HFFc6 (cell line): ENCODE measurements around the gene PDE5A. TPM values are rescaled to one million over a fixed set of nuclear protein-coding genes. Genes with fewer than 3 reads are reported as not detected.

Experiments used
- DNase-seq: peaks from one replicate; pipeline ENCODE4 v3.0.0-alpha.2; 2018
- H3K27ac Mint-ChIP-seq: 2 replicates; pipeline ENCODE4 v1.8.0; 2020; ENCODE audit warnings: mild to moderate bottlenecking, mixed read lengths
- H3K27me3 Mint-ChIP-seq: 2 replicates; pipeline ENCODE4 v1.8.0; 2021; ENCODE audit warnings: mild to moderate bottlenecking, moderate library complexity, mixed read lengths; ENCODE audit not compliant: insufficient read depth
- H3K36me3 Mint-ChIP-seq: 2 replicates; pipeline ENCODE4 v1.8.0; 2021; ENCODE audit warnings: low read depth, mixed read lengths
- H3K4me1 Mint-ChIP-seq: 2 replicates; pipeline ENCODE4 v1.8.0; 2020; ENCODE audit warnings: low read depth, mixed read lengths
- H3K4me3 Mint-ChIP-seq: 2 replicates; pipeline ENCODE4 v1.8.0; 2020; ENCODE audit warnings: mild to moderate bottlenecking, moderate library complexity, mixed read lengths
- H3K9me3 Mint-ChIP-seq: 2 replicates; pipeline ENCODE4 v1.8.0; 2020; ENCODE audit warnings: mild to moderate bottlenecking, mixed read lengths
- total RNA-seq, 6 experiments: library from RNA; stranded (reverse); fragmentation: NEBNext Ultra II Directional; extraction: Animal tissue kit (Norgen Biotek cat#: 25700); gene quantifications; 2 replicates in 1 of 6; 3 replicates in 5 of 6; pipeline ENCODE4 v1.2.3, GENCODE V29; 2021
- TF ChIP-seq, protein P1 (sequence below): fragments of 200-600 bp; sonication (generic); IDR thresholded peaks from 2 replicates; pipeline ENCODE4 v1.5.0; 2021; ENCODE audit warnings: antibody characterized with exemption, mild to moderate bottlenecking

Gene PDE5A
- total RNA-seq, 6 experiments from 2014 or later, result 13.3 to 23.2 (median 18.6) TPM

DNA sequence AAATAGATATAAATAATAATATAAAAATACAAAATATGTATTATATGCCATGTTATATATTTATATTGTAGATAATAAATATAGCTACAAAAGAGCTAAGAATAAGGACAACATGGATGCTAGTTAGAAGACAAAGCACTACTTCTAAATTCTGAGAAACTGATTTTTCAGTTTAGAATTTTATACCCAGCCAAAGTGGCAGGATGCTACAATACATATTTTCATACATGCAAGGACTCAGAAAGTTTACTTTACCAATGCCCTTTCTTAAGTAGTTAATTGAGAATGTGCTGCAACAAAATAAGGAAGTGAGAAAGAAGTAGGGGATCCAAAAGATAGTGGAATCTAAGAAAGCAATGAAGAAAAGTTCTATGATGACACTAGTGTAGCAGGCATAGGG lies 64.5 kb downstream of the PDE5A start:
- Mint-ChIP-seq H3K9me3 (peaks cover 23% of the 10 kb centered on the region), H3K27me3 (no peaks in the 10 kb centered on the region), H3K36me3 (peaks cover 34% of the 10 kb centered on the region), H3K4me1 (no peaks in the 10 kb centered on the region), H3K4me3 (no peak overlapping the region), H3K27ac (no peak overlapping the region)
- DNase-seq, result no peak
- TF ChIP-seq, protein P1, sequence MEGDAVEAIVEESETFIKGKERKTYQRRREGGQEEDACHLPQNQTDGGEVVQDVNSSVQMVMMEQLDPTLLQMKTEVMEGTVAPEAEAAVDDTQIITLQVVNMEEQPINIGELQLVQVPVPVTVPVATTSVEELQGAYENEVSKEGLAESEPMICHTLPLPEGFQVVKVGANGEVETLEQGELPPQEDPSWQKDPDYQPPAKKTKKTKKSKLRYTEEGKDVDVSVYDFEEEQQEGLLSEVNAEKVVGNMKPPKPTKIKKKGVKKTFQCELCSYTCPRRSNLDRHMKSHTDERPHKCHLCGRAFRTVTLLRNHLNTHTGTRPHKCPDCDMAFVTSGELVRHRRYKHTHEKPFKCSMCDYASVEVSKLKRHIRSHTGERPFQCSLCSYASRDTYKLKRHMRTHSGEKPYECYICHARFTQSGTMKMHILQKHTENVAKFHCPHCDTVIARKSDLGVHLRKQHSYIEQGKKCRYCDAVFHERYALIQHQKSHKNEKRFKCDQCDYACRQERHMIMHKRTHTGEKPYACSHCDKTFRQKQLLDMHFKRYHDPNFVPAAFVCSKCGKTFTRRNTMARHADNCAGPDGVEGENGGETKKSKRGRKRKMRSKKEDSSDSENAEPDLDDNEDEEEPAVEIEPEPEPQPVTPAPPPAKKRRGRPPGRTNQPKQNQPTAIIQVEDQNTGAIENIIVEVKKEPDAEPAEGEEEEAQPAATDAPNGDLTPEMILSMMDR, result no peak

DNA sequence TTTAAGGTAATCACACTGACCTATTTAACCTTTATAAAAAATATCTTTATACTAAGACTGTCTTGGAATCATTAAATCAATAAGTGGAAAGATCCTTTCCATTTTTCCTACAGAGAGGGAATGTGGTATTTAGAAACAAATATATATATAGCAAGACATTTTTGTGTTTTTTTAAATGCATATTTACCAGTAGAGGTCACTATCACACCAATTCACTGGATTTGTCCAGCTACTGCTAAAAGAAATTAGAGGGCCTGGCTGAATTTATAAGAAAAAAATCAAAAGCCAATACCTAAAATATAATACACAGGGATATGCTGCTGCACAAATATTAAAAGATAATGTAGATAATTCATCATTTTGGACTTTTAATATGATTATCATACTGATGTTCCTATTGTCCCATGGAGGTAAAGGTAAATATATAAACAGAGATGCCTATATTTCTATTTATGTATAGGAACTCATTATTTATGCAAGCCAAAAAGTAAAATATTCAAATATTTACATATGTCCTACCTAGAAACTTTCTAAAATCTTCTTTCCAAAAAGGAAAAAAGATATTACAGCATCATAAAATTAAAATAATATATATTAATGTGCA lies 69.5 kb downstream of the PDE5A start:
- H3K4me3 Mint-ChIP-seq, result no peak overlapping the region
- peaks cover 6% of the 10 kb centered on the region; the same call in 1 of the 2 replicates for H3K4me1 Mint-ChIP-seq
- peaks cover 17% of the 10 kb centered on the region for H3K36me3 Mint-ChIP-seq
- H3K9me3 Mint-ChIP-seq, result peaks cover 12% of the 10 kb centered on the region
- TF ChIP-seq, protein P1, result peak; percentile 85
- no peaks in the 10 kb centered on the region for H3K27me3 Mint-ChIP-seq
- no peak overlapping the region for H3K27ac Mint-ChIP-seq
- peak; percentile 68 for DNase-seq

DNA sequence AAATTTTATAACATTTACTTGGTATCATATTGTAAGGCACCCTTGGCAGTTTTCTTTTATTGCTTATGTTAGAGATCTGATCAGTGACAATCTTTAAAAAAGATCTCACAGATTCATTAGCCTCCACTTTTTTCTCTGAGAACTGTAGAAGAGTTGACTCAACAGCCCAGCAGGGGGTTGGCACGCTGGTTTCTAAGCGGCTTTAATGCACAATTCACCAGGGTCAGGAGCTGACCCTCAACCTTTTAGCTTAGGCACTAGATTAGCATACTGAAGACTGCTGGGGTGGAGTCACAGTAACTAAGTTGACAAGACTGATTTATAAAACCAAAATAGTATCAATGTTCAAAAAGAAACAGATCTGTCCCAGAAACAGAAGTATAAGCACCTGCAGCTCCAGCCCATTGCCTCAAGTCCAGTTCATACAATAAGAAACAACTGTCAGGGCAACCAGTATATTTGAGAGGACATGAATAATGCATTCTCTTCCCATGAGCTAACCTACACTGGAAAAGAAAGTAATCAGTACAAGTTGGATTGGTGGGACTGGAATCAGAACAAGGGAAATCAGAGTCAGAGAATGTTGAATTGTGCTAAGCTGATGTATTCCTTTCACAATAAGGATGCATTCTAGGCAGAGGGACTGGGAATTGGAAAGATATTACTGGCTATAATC lies 77.6 kb downstream of the PDE5A start:
- H3K4me3 Mint-ChIP-seq, result no peak overlapping the region
- H3K27ac Mint-ChIP-seq, result peak overlapping the region; percentile 22
- H3K9me3 Mint-ChIP-seq, result no peaks in the 10 kb centered on the region
- H3K27me3 Mint-ChIP-seq, result no peaks in the 10 kb centered on the region
- TF ChIP-seq, protein P1, result no peak
- H3K4me1 Mint-ChIP-seq, result peaks cover 21% of the 10 kb centered on the region
- peak; percentile 47 for DNase-seq
- H3K36me3 Mint-ChIP-seq, result no peaks in the 10 kb centered on the region

DNA sequence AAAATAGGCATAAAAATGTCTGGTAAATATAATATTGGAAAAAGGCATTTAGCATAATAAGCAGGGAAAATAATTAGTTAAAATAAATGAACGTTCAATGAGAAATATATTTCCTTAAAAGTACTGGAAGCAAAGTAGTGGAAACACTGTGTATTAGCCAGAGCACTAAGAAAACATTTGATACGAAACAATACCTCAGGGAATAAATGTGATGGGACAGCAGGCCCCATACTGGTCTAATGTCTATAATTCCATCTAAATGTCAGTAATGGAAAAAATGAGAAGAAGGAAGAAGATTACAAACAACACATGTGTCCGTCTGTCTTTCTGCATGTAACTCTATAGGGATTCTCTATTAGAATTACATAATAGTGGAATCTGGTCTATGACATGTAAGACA lies 79.0 kb downstream of the PDE5A start:
- Mint-ChIP-seq H3K36me3 (no peaks in the 10 kb centered on the region), H3K4me1 (peaks cover 15% of the 10 kb centered on the region), H3K4me3 (no peak overlapping the region), H3K27ac (no peak overlapping the region), H3K9me3 (no peaks in the 10 kb centered on the region), H3K27me3 (no peaks in the 10 kb centered on the region)
- DNase-seq, result no peak
- TF ChIP-seq, protein P1, result no peak

DNA sequence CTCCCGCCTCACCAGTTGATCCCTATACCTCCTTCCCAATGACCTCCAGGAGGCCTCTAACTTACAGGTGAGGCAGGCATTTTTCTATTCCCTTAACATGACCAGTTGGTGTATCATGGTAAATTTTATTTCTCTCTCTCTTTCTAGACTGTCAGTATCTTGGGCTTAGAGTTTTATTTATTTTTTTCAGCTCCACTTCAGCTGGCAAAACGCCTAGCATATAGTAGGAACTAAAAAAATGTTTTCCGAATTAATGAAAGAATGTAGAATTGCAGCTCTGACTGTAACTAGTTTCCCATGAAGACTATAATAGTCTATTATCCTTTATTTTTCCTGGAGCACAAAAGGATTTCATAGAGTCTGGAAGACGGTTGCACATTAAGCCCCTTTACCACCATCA lies 84.8 kb downstream of the PDE5A start:
- Mint-ChIP-seq H3K27ac (no peak overlapping the region), H3K4me1 (peaks cover 21% of the 10 kb centered on the region), H3K27me3 (no peaks in the 10 kb centered on the region), H3K9me3 (no peaks in the 10 kb centered on the region), H3K4me3 (no peak overlapping the region), H3K36me3 (peaks cover 9% of the 10 kb centered on the region; the same call in 1 of the 2 replicates)
- TF ChIP-seq, protein P1, result no peak
- DNase-seq, result no peak
